G401 (cell line): Measurements from ENCODE around the gene GYS1. TPM values are rescaled to one million over a fixed set of nuclear protein-coding genes. Genes with fewer than 3 reads are reported as not detected.
"Not testable (repeated sequence)": the region's sequence is repeated elsewhere in the genome, so short reads cannot be mapped to it uniquely, and the experiment has no call there.

Experiments used
- DNase-seq: peaks from one replicate; pipeline ENCODE4 v3.0.0-alpha.2; 2015; ENCODE audit warnings: low spot score
- in situ Hi-C: cut with HindIII; loops from 2 replicates; pipeline ENCODE4 v1.10.0; 2016; ENCODE audit warnings: low sequenced_read_pairs, mixed read lengths
- total RNA-seq: library from RNA; depleted of rRNA; stranded (reverse); fragments of >200 nt; shearing (Covaris generic); gene quantifications from 2 replicates; pipeline ENCODE4 v1.2.3, GENCODE V29; 2014

The GYS1 gene
- total RNA-seq, 1 experiment from 2014 or later, result 43.2 TPM

- no peak for DNase-seq
- in situ Hi-C loops, result no loop called here
These were observed 26.3 kb upstream of the GYS1 start for GRCh38 chr19:49019242-49019932.

- DNase-seq, in situ Hi-C loops: not testable (repeated sequence)
These were observed 25.5 kb upstream of the GYS1 start for GRCh38 chr19:49018388-49019241.

GRCh38 chr19:49017666-49018351, 24.7 kb upstream of the GYS1 start:
- peak; percentile 15 for DNase-seq
- in situ Hi-C loops, result no loop called here

GRCh38 chr19:49017041-49017665, 24.0 kb upstream of the GYS1 start, which contains the start of gene LHB:
Gene LHB (minus strand): TSS chr19:49017091. CDS start chr19:49017081, 10 bp downstream.
- in situ Hi-C loops, result no loop called here
- DNase-seq, result no peak

GRCh38 chr19:49016067-49016839, 23.1 kb upstream of the GYS1 start:
- in situ Hi-C loops, result no loop called here
- no peak for DNase-seq

GRCh38 chr19:49014870-49015255, 21.8 kb upstream of the GYS1 start:
- in situ Hi-C loops, result no loop called here
- DNase-seq, result no peak

- no peak for DNase-seq
- in situ Hi-C loops, result no loop called here
These were observed 21.2 kb upstream of the GYS1 start for GRCh38 chr19:49014123-49014869.

- DNase-seq, result no peak
- in situ Hi-C loops, result no loop called here
These were observed 18.1 kb upstream of the GYS1 start for GRCh38 chr19:49011194-49011593.

GRCh38 chr19:49010453-49010852, 17.3 kb upstream of the GYS1 start:
- in situ Hi-C loops, result no loop called here
- DNase-seq, result no peak

GRCh38 chr19:49009828-49010227, 16.7 kb upstream of the GYS1 start:
- no peak for DNase-seq
- in situ Hi-C loops, result no loop called here

- in situ Hi-C loops, result no loop called here
- DNase-seq, result no peak
These were observed 13.8 kb upstream of the GYS1 start for GRCh38 chr19:49006905-49007304.

- DNase-seq, result no peak
- in situ Hi-C loops, result no loop called here
These were observed 12.0 kb upstream of the GYS1 start for GRCh38 chr19:49004964-49005614.

GRCh38 chr19:49004133-49004532, 11.0 kb upstream of the GYS1 start:
- in situ Hi-C loops, result no loop called here
- no peak for DNase-seq

GRCh38 chr19:48999481-49000325, 6.6 kb upstream of the GYS1 start:
- peak; percentile 38 for DNase-seq
- in situ Hi-C loops, result no loop called here

GRCh38 chr19:48997972-48998371, 4.9 kb upstream of the GYS1 start:
- DNase-seq, result peak; percentile 33
- in situ Hi-C loops, result no loop called here

- DNase-seq, result no peak
- in situ Hi-C loops, result no loop called here
These were observed 902 bp upstream of the GYS1 start for GRCh38 chr19:48994035-48994386.
